SHP77 treated with DMSO at 0.1 percent for 48 hours (cell line): ENCODE data around the gene TMEM263.
"Not testable (repeated sequence)": the region's sequence is repeated elsewhere in the genome, so short reads cannot be mapped to it uniquely, and the experiment has no call there.

ENCODE experiments used
- DNase-seq: peaks from one replicate; lab custom pipeline; 2025; lab: John Stamatoyannopoulos, UW

Gene TMEM263

GRCh38 chr12:106986135-106986534, 30.4 kb downstream of the TMEM263 start:
- DNase-seq = no peak

GRCh38 chr12:106986625-106987389, 31.1 kb downstream of the TMEM263 start, which contains the start of gene MTERF2:
Gene MTERF2, minus strand, starts transcription at chr12:106987146. Its CDS starts 8,432 bp downstream, at chr12:106978714.
- peak; percentile 90 for DNase-seq

- DNase-seq = no peak
Measured at GRCh38 chr12:106987846-106988245, 32.1 kb downstream of the TMEM263 start.

GRCh38 chr12:106994579-106995220, 39.0 kb downstream of the TMEM263 start:
- DNase-seq = no peak

- not testable (repeated sequence) for DNase-seq
Measured at GRCh38 chr12:106996102-106996501, 40.4 kb downstream of the TMEM263 start.

GRCh38 chr12:106997916-106998315, 42.2 kb downstream of the TMEM263 start:
- DNase-seq = no peak

GRCh38 chr12:106999446-106999845, 43.7 kb downstream of the TMEM263 start:
- DNase-seq = no peak

- DNase-seq = not testable (repeated sequence)
Measured at GRCh38 chr12:107002665-107003064, 47.0 kb downstream of the TMEM263 start.

GRCh38 chr12:107007411-107007810, 51.7 kb downstream of the TMEM263 start:
- no peak for DNase-seq

- no peak for DNase-seq
Measured at GRCh38 chr12:107011519-107011918, 55.8 kb downstream of the TMEM263 start.

GRCh38 chr12:107012736-107013425, 57.2 kb downstream of the TMEM263 start:
- DNase-seq = no peak

- DNase-seq = no peak
Measured at GRCh38 chr12:107014055-107014454, 58.3 kb downstream of the TMEM263 start.

GRCh38 chr12:107017042-107017441, 61.3 kb downstream of the TMEM263 start:
- DNase-seq = no peak

GRCh38 chr12:107019546-107019945, 63.8 kb downstream of the TMEM263 start:
- no peak for DNase-seq
